ENCODE results near the gene PIK3AP1. TPM values are rescaled to one million over a fixed set of nuclear protein-coding genes. Genes with fewer than 3 reads are reported as not detected.

Gene PIK3AP1
- total and polyA plus RNA-seq, 8 donors = 2.6 to 14.5 (median 6.4) TPM; not detected in 1

DNA sequence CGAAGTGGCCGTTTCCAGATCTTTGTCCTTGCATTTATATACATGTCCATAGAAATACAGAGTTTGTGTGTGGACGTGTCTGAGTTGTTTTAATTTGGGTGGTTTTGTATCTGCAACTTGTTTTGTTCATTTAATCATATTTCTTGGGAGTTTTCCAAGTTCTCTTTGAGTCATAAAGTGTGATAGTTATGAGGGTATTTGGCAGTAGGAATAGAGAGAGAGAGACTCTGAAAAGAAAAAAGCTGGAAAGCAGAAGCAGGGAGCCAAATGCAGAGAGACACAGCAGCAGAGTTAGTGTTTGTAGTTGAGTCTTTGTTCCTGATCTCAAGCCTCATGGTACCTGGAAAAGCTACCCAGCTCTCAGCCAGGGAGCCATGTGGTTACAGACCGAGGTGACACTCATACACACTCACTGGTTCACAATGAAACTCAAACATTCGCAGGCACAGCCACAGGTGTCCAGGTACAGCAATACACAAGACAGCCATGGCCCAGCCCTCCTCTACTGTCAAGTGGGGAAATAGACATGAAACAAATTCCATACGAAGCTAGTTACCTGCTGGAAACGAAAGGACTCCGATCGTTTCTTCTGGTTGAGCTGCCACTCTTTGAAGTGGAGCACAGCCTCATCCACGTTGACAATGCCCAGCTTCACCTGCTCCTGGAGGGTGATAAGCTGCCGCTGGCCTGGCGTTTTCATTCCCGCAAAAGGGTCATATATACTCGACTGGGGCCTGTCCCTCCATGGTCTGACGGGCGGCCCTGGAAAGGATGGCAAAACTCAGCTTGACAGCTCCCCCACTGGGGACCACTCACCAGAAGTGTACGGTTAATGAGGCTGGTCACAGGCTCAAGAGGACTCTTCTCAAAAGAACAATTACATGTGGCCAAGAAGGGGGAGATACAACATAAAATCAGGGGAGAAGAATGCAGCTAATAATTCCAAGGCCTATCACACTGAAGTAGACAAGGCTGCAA lies 100.2 kb downstream of the PIK3AP1 start:
- 49 to 67% (median 50%) methylated on average over 17 of the region's 17 CpGs for WGBS, 5 donors
- peaks cover 0 to 29% (median 6%) of the 10 kb centered on the region in 4 donors for H3K36me3 ChIP-seq
- H3K9me3 ChIP-seq = no peaks in the 10 kb centered on the region
- no peak for DNase-seq
- H3K4me1 ChIP-seq = peaks cover 35 to 86% (median 71%) of the 10 kb centered on the region in 4 donors
- peak overlapping the region; percentile 47 to 81 (median 80) for H3K27ac ChIP-seq
- TF ChIP-seq POLR2AphosphoS5 (IDR thresholded peaks at IDR 0.05) (no peak), POLR2A (IDR thresholded peaks at IDR 0.05) (no peak), EP300 (IDR thresholded peaks at IDR 0.05) (no peak)
- TF ChIP-seq, protein P1, sequence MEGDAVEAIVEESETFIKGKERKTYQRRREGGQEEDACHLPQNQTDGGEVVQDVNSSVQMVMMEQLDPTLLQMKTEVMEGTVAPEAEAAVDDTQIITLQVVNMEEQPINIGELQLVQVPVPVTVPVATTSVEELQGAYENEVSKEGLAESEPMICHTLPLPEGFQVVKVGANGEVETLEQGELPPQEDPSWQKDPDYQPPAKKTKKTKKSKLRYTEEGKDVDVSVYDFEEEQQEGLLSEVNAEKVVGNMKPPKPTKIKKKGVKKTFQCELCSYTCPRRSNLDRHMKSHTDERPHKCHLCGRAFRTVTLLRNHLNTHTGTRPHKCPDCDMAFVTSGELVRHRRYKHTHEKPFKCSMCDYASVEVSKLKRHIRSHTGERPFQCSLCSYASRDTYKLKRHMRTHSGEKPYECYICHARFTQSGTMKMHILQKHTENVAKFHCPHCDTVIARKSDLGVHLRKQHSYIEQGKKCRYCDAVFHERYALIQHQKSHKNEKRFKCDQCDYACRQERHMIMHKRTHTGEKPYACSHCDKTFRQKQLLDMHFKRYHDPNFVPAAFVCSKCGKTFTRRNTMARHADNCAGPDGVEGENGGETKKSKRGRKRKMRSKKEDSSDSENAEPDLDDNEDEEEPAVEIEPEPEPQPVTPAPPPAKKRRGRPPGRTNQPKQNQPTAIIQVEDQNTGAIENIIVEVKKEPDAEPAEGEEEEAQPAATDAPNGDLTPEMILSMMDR (IDR thresholded peaks at IDR 0.05) = no peak
- H3K27me3 ChIP-seq = no peaks in the 10 kb centered on the region
- intact Hi-C loops (cut with DNase I; ENCODE audit: low total_unique reads) = no loop called here
- no peak overlapping the region for H3K4me3 ChIP-seq

- intact Hi-C loops (cut with DNase I; ENCODE audit: low total_unique reads) = no loop called here
- DNase-seq = no peak
- Histone ChIP-seq H3K9me3 (no peaks in the 10 kb centered on the region), H3K27ac (peak overlapping the region; percentile 71 to 81 (median 80)), H3K4me3 (no peak overlapping the region), H3K4me1 (peaks cover 35 to 86% (median 66%) of the 10 kb centered on the region in 4 donors), H3K27me3 (no peaks in the 10 kb centered on the region), H3K36me3 (peaks cover 0 to 20% (median 8%) of the 10 kb centered on the region in 4 donors)
- 52 to 64% (median 60%) methylated on average over 11 of the region's 11 CpGs for WGBS, 5 donors
- TF ChIP-seq EP300 (IDR thresholded peaks at IDR 0.05) (no peak), POLR2A (IDR thresholded peaks at IDR 0.05) (no peak), POLR2AphosphoS5 (IDR thresholded peaks at IDR 0.05) (no peak)
- TF ChIP-seq, protein P1 (IDR thresholded peaks at IDR 0.05) = no peak
These were observed 101.2 kb downstream of the PIK3AP1 start for GRCh38 chr10:96619120-96619519.

GRCh38 chr10:96618653-96619052 lies 101.7 kb downstream of the PIK3AP1 start:
- Histone ChIP-seq H3K9me3 (no peaks in the 10 kb centered on the region), H3K36me3 (peaks cover 0 to 20% (median 8%) of the 10 kb centered on the region in 4 donors), H3K27me3 (no peaks in the 10 kb centered on the region), H3K4me3 (no peak overlapping the region), H3K4me1 (peaks cover 35 to 86% (median 64%) of the 10 kb centered on the region in 4 donors), H3K27ac (peak overlapping the region; percentile 71 to 81 (median 80))
- intact Hi-C loops (cut with DNase I; ENCODE audit: low total_unique reads) = no loop called here
- TF ChIP-seq POLR2AphosphoS5 (IDR thresholded peaks at IDR 0.05) (peak in 1 of 3 donors; percentile 67), POLR2A (IDR thresholded peaks at IDR 0.05) (no peak)
- TF ChIP-seq, protein P1 (IDR thresholded peaks at IDR 0.05) = peak in 1 of 7 experiments; percentile 8
- WGBS, 5 donors = 10 to 35% (median 17%) methylated on average over 2 of the region's 2 CpGs
- peak; percentile 59 to 74 for DNase-seq

GRCh38 chr10:96616961-96617360 lies 103.4 kb downstream of the PIK3AP1 start:
- Histone ChIP-seq H3K9me3 (no peaks in the 10 kb centered on the region), H3K4me3 (no peak overlapping the region), H3K27me3 (no peaks in the 10 kb centered on the region), H3K36me3 (peaks cover 0 to 20% (median 8%) of the 10 kb centered on the region in 4 donors), H3K4me1 (peaks cover 38 to 84% (median 61%) of the 10 kb centered on the region in 4 donors), H3K27ac (peak overlapping the region in 2 of 5 donors; percentile 80 to 81)
- TF ChIP-seq POLR2A (IDR thresholded peaks at IDR 0.05) (no peak), POLR2AphosphoS5 (IDR thresholded peaks at IDR 0.05) (no peak), EP300 (IDR thresholded peaks at IDR 0.05) (no peak)
- TF ChIP-seq, protein P1 (IDR thresholded peaks at IDR 0.05) = no peak
- no peak for DNase-seq
- WGBS, 5 donors = 43 to 66% (median 49%) methylated on average over 4 of the region's 4 CpGs
- intact Hi-C loops (cut with DNase I; ENCODE audit: low total_unique reads) = no loop called here

All from stomach (tissue), 9 donors.